Activated CD4-positive, alpha-beta memory T cell treated with anti-CD3 and anti-CD28 coated beads, Interleukin-2, amount 10 ng/mL, durations not matched to agents 7 days and 5 days (primary cell): ENCODE results near the gene SMIM17. TPM values are rescaled to one million over a fixed set of nuclear protein-coding genes. Genes with fewer than 3 reads are reported as not detected.

Experiments used
- CTCF ChIA-PET: fragments of 350-600 bp; sonication (Branson Sonifier 250); formaldehyde crosslinking; loops from one replicate; lab custom pipeline; 2021; ENCODE audit warnings: antibody characterized with exemption, inconsistent platforms; lab: Charles Lee
- POLR2A ChIA-PET: fragments of 350-600 bp; sonication (Branson Sonifier 250); formaldehyde crosslinking; loops from one replicate; lab custom pipeline; 2021; ENCODE audit warnings: antibody characterized with exemption; lab: Charles Lee
- DNase-seq: peaks from one replicate; pipeline ENCODE4 v3.0.0-alpha.2; 2020
- H3K27ac Mint-ChIP-seq: one replicate; pipeline ENCODE4 v1.8.0; 2021; ENCODE audit warnings: mild to moderate bottlenecking, mixed read lengths
- H3K27me3 Mint-ChIP-seq: one replicate; pipeline ENCODE4 v1.8.0; 2021; ENCODE audit warnings: mixed read lengths
- H3K36me3 Mint-ChIP-seq: one replicate; pipeline ENCODE4 v1.8.0; 2021; ENCODE audit warnings: low read depth, mixed read lengths
- H3K4me1 Mint-ChIP-seq: one replicate; pipeline ENCODE4 v1.8.0; 2021; ENCODE audit warnings: mixed read lengths
- H3K4me3 Mint-ChIP-seq: one replicate; pipeline ENCODE4 v1.8.0; 2021; ENCODE audit warnings: mild to moderate bottlenecking, mixed read lengths
- H3K9me3 Mint-ChIP-seq: one replicate; pipeline ENCODE4 v1.8.0; 2021; ENCODE audit warnings: mixed read lengths
- total RNA-seq, 2 experiments: library from RNA; stranded (reverse); gene quantifications; one replicate each; pipeline ENCODE4 v1.2.3, GENCODE V29; 2021

Gene SMIM17
- total RNA-seq, 2 experiments from 2014 or later = 0.33 TPM; not detected in 1

DNA sequence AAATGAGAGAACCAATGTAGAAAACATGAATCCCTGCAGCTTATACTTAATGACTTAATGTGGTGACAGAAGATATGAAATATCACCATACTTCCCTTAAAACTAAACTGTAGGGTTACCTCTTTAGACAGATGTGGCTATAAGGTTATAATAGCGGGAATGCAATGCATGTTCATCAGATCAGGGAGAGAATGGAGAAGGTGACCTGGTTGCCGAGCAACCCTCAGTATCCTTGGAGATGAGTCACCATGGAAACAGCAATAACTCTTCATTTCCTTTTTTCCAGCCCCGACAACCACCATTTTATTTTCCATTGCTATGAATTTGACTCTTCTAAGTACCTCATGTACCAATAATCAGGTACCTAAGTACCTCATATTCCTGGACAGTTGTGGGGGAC lies 56.6 kb downstream of the SMIM17 start:
- DNase-seq = no peak
- POLR2A ChIA-PET = no interaction called here
- peaks cover 3% of the 10 kb centered on the region for H3K36me3 Mint-ChIP-seq

DNA sequence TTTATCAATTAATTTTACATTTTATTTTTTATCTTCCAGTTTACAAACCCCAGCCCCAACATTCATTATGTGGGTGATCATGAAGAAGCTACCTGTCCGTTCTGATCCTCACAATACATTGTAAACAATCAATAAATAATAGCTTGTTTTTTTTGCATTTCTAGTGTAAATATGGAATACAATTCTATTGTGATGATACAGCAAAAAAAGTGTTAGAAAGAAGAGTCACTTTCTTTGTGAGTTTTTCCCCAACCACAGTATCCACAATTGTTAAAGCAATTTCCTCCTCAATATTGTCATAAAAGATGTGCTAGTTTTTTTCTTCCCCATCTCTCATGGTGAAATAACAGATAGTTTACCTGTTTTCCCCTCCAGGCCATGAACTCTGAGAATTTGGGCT lies 58.9 kb downstream of the SMIM17 start:
- H3K36me3 Mint-ChIP-seq = peaks cover 3% of the 10 kb centered on the region
- no peak for DNase-seq
- POLR2A ChIA-PET = no interaction called here

More for the DNA sequence above, 56.6 kb downstream of the SMIM17 start:
- peaks cover 34% of the 10 kb centered on the region for H3K9me3 Mint-ChIP-seq
- H3K4me1 Mint-ChIP-seq = no peaks in the 10 kb centered on the region
- no peak overlapping the region for H3K4me3 Mint-ChIP-seq
- CTCF ChIA-PET = no interaction called here
- H3K27me3 Mint-ChIP-seq = no peaks in the 10 kb centered on the region
- no peak overlapping the region for H3K27ac Mint-ChIP-seq

DNA sequence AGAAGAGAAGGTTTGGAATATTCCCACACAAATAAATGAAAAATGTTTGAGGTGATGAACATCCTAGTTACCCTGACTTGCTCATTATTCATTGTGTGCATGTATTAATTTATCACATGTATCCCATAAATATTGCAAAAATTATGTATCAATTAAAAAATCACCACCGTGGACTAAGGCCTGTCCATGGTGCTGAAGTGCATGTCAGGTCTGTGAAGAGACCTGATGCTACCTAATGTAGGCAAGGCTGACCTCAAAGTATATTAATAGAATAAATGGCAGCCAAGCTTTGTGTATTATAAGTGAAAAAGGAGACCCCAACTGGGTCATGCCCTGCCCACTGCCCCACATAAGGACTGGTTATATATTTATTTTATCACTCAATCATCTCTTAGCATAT lies 63.0 kb downstream of the SMIM17 start:
- Mint-ChIP-seq H3K4me1 (no peaks in the 10 kb centered on the region), H3K36me3 (peaks cover 3% of the 10 kb centered on the region), H3K27ac (no peak overlapping the region), H3K27me3 (no peaks in the 10 kb centered on the region), H3K9me3 (peaks cover 44% of the 10 kb centered on the region), H3K4me3 (no peak overlapping the region)
- ChIA-PET POLR2A (no interaction called here), CTCF (no interaction called here)
- no peak for DNase-seq

More for the DNA sequence above, 58.9 kb downstream of the SMIM17 start:
- H3K4me3 Mint-ChIP-seq = no peak overlapping the region
- peaks cover 41% of the 10 kb centered on the region for H3K9me3 Mint-ChIP-seq
- H3K4me1 Mint-ChIP-seq = no peaks in the 10 kb centered on the region
- CTCF ChIA-PET = no interaction called here
- no peaks in the 10 kb centered on the region for H3K27me3 Mint-ChIP-seq
- no peak overlapping the region for H3K27ac Mint-ChIP-seq

Other genes with a start within 250 kb of the SMIM17 start
- 1 to 10 TPM in 1 of 2 experiments, under 1 TPM in 1; 0.93 to 1.5 TPM for gene ZNF582, start 249.6 kb upstream of the SMIM17 start, total RNA-seq
- gene ZNF583, start 238.8 kb upstream of the SMIM17 start, total RNA-seq = 1 to 10 TPM; 3.9 to 4.1 TPM
- not detected for gene ZNF667, start 165.8 kb upstream of the SMIM17 start, total RNA-seq
- gene ZNF471, start 135.3 kb upstream of the SMIM17 start, total RNA-seq = under 1 TPM; 0.13 to 0.28 TPM
- gene ZFP28, start 104.2 kb upstream of the SMIM17 start, total RNA-seq = 1 to 10 TPM; 3.1 to 3.8 TPM
- 1 to 10 TPM; 2.5 TPM for gene ZNF470, start 75.7 kb upstream of the SMIM17 start, total RNA-seq
- 1 to 10 TPM; 4.8 to 4.9 TPM for gene ZNF71, start 47.9 kb upstream of the SMIM17 start, total RNA-seq
- gene ZNF835, start 28.6 kb downstream of the SMIM17 start, total RNA-seq = under 1 TPM; 0.23 to 0.68 TPM
- not detected for gene PEG3, start 197.6 kb downstream of the SMIM17 start, total RNA-seq
- gene ZIM2, start 197.6 kb downstream of the SMIM17 start, total RNA-seq = not detected